Calu3 (cell line): Measurements from ENCODE around the gene MYLK. TPM values are rescaled to one million over a fixed set of nuclear protein-coding genes. Genes with fewer than 3 reads are reported as not detected.
A peak's percentile ranks its signal among the peaks of the same experiment; 100 is the strongest.

Source experiments
- BruUV-seq: library from RNA; stranded (reverse); fragments of 400-500 nt; replicated peaks from 2 replicates; lab custom pipeline; 2021; lab: Mats Ljungman, UMichigan
- CTCF ChIA-PET: fragments of 300-600 bp; sonication (Branson Sonifier 250); formaldehyde crosslinking; loops from one replicate; lab custom pipeline; 2022; ENCODE audit warnings: antibody characterized with exemption; lab: Charles Lee
- DNase-seq: peaks from one replicate; pipeline ENCODE4 v3.0.0; 2022
- H3K27ac Mint-ChIP-seq: one replicate; pipeline ENCODE4 v1.8.0; 2022; ENCODE audit warnings: mixed read lengths; ENCODE audit not compliant: unreplicated experiment
- H3K27me3 Mint-ChIP-seq: one replicate; pipeline ENCODE4 v1.8.0; 2022; ENCODE audit warnings: mixed read lengths; ENCODE audit not compliant: unreplicated experiment
- H3K36me3 Mint-ChIP-seq: one replicate; pipeline ENCODE4 v1.8.0; 2022; ENCODE audit warnings: mild to moderate bottlenecking, moderate library complexity, mixed read lengths; ENCODE audit not compliant: insufficient read depth, unreplicated experiment
- H3K4me1 Mint-ChIP-seq: one replicate; pipeline ENCODE4 v1.8.0; 2022; ENCODE audit warnings: mild to moderate bottlenecking, low read depth, mixed read lengths; ENCODE audit not compliant: unreplicated experiment
- H3K4me3 Mint-ChIP-seq: one replicate; pipeline ENCODE4 v1.8.0; 2022; ENCODE audit warnings: mild to moderate bottlenecking, low read depth, moderate library complexity, mixed read lengths; ENCODE audit not compliant: unreplicated experiment
- H3K9me3 Mint-ChIP-seq: one replicate; pipeline ENCODE4 v1.8.0; 2022; ENCODE audit warnings: low read depth, mixed read lengths; ENCODE audit not compliant: unreplicated experiment
- intact Hi-C: fragments of 100-400 bp; cut with micrococcal nuclease; formaldehyde crosslinking; loops from one replicate; pipeline ENCODE4 v1.10.0; 2022; ENCODE audit not compliant: unreplicated experiment
- total RNA-seq: library from RNA; stranded (reverse); gene quantifications from 2 replicates; pipeline ENCODE4 v1.2.3, GENCODE V29; 2022
- TF ChIP-seq, protein P1 (sequence below): fragments of 200-600 bp; IDR thresholded peaks from one replicate; pipeline ENCODE4 v1.8.0; 2022; ENCODE audit warnings: antibody characterized with exemption; ENCODE audit not compliant: unreplicated experiment

MYLK gene
- total RNA-seq, 1 experiment from 2014 or later: 10.7 TPM

- TF ChIP-seq, protein P1, sequence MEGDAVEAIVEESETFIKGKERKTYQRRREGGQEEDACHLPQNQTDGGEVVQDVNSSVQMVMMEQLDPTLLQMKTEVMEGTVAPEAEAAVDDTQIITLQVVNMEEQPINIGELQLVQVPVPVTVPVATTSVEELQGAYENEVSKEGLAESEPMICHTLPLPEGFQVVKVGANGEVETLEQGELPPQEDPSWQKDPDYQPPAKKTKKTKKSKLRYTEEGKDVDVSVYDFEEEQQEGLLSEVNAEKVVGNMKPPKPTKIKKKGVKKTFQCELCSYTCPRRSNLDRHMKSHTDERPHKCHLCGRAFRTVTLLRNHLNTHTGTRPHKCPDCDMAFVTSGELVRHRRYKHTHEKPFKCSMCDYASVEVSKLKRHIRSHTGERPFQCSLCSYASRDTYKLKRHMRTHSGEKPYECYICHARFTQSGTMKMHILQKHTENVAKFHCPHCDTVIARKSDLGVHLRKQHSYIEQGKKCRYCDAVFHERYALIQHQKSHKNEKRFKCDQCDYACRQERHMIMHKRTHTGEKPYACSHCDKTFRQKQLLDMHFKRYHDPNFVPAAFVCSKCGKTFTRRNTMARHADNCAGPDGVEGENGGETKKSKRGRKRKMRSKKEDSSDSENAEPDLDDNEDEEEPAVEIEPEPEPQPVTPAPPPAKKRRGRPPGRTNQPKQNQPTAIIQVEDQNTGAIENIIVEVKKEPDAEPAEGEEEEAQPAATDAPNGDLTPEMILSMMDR: no peak
- no TSS peak for BruUV-seq
Measured at GRCh38 chr3:123819949-123820348, 64.2 kb downstream of the MYLK start.

DNA sequence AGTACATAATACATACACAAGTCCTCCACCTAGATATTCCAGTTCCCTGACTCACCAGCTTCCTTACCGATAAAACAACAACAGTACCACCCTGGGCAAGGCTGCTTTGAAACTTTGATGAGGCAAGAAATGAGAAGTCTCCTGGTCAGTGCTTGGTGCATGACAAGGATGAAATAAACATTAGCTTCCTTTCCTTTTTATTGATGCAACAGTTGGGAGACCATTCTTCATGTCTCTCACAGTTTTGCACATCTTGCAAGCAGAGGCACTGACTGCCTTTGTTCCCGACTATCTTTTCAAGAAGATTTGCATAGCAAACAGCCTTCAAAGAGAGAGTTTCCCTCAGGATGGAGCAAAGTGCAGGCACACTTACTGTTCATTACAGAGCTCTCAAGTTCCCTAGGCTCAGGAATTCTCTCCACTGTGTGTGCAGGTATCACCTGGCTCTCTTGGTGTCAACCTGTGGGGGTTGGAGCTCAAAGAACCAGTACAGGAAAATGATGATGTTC, 65.2 kb downstream of the MYLK start:
- no peak overlapping the region for H3K27ac Mint-ChIP-seq
- CTCF ChIA-PET: interaction anchor here (0.6 to 1.1 kb wide), 10 partner anchors 13 to 407 kb away, joined by 3 to 8 read pairs (median 4); no protein-coding TSS in a partner anchor
- no peaks in the 10 kb centered on the region for H3K27me3 Mint-ChIP-seq
- BruUV-seq: no TSS peak
- peaks cover 8% of the 10 kb centered on the region for H3K9me3 Mint-ChIP-seq
- no peak overlapping the region for H3K4me3 Mint-ChIP-seq
- peaks cover 4% of the 10 kb centered on the region for H3K36me3 Mint-ChIP-seq
- TF ChIP-seq, protein P1: no peak
- H3K4me1 Mint-ChIP-seq: peaks cover 34% of the 10 kb centered on the region
- DNase-seq: peak; percentile 64
- intact Hi-C loops: loop anchor here (5.0 kb wide), 1 partner anchor 62 kb away; no protein-coding TSS in a partner anchor

More at GRCh38 chr3:123819949-123820348, 64.2 kb downstream of the MYLK start:
- Mint-ChIP-seq H3K9me3 (peaks cover 8% of the 10 kb centered on the region), H3K4me1 (peaks cover 34% of the 10 kb centered on the region), H3K4me3 (peak overlapping the region; percentile 13), H3K36me3 (peaks cover 4% of the 10 kb centered on the region), H3K27me3 (no peaks in the 10 kb centered on the region), H3K27ac (peak overlapping the region; percentile 27)
- CTCF ChIA-PET: no interaction called here
- DNase-seq: no peak
- intact Hi-C loops: loop anchor here (5.0 kb wide), 1 partner anchor 63 kb away; no protein-coding TSS in a partner anchor

- CTCF ChIA-PET: interaction anchor here (0.6 to 1.1 kb wide), 5 partner anchors 13 to 162 kb away, joined by 3 to 8 read pairs (median 4); no protein-coding TSS in a partner anchor
- BruUV-seq: no TSS peak
- H3K36me3 Mint-ChIP-seq: peaks cover 4% of the 10 kb centered on the region
- TF ChIP-seq, protein P1: no peak
- intact Hi-C loops: loop anchor here (5.0 kb wide), 1 partner anchor 61 kb away; no protein-coding TSS in a partner anchor
- H3K27ac Mint-ChIP-seq: peak overlapping the region; percentile 36
- peaks cover 34% of the 10 kb centered on the region for H3K4me1 Mint-ChIP-seq
- no peak overlapping the region for H3K4me3 Mint-ChIP-seq
- H3K27me3 Mint-ChIP-seq: no peaks in the 10 kb centered on the region
- DNase-seq: no peak
- peaks cover 8% of the 10 kb centered on the region for H3K9me3 Mint-ChIP-seq
Measured at GRCh38 chr3:123818324-123818920, 65.7 kb downstream of the MYLK start.

DNA sequence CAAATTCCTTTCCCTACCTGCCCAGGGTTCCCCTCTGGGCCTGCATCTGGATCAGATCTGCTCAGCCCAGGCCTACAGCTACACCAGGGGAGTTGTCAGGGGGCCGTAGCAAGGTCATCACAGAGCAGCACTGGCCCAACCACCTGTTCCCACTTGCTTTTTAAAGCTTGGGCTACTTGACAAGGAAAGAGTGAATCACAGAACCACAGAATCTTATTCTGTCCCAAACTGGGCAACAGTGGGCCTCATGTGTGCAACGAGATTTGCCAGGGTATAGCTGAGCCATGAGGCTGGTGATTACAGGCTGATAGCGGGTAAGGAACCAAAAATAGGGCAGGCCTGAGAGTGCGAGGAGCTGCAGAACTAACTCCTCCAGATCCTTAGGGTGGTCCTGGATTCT, 66.7 kb downstream of the MYLK start:
- TF ChIP-seq, protein P1: no peak
- H3K9me3 Mint-ChIP-seq: peaks cover 1% of the 10 kb centered on the region
- peaks cover 34% of the 10 kb centered on the region for H3K4me1 Mint-ChIP-seq
- intact Hi-C loops: loop anchor here (5.0 kb wide), 1 partner anchor 60 kb away; no protein-coding TSS in a partner anchor
- CTCF ChIA-PET: no interaction called here
- no peak overlapping the region for H3K4me3 Mint-ChIP-seq
- DNase-seq: no peak
- BruUV-seq: no TSS peak
- no peak overlapping the region for H3K27ac Mint-ChIP-seq
- H3K36me3 Mint-ChIP-seq: peaks cover 4% of the 10 kb centered on the region
- no peaks in the 10 kb centered on the region for H3K27me3 Mint-ChIP-seq
